MCF 10A (cell line): ENCODE results near the gene PRKCZ. TPM values are rescaled to one million over a fixed set of nuclear protein-coding genes. Genes with fewer than 3 reads are reported as not detected.

Experiments
- BruUV-seq: library from RNA; stranded (reverse); fragments of 400-500 nt; replicated peaks from 2 replicates; lab custom pipeline; 2021; lab: Mats Ljungman, UMichigan
- CTCF ChIA-PET: fragments of 300-600 bp; sonication (Branson Sonifier 250); formaldehyde crosslinking; extraction: SDS; loops from one replicate; lab custom pipeline; 2021; ENCODE audit warnings: antibody characterized with exemption, inconsistent platforms; lab: Yijun Ruan, JAX
- POLR2A ChIA-PET: fragments of 300-600, 350-650 bp; sonication (Branson Sonifier 250); formaldehyde crosslinking; extraction: SDS; loops from one replicate; lab custom pipeline; 2020; ENCODE audit warnings: antibody characterized with exemption, inconsistent platforms; lab: Yijun Ruan, JAX
- DNase-seq: peaks from one replicate; pipeline ENCODE4 v3.0.0-alpha.2; 2018; ENCODE audit not compliant: unreplicated experiment
- H3K27ac Mint-ChIP-seq: one replicate; pipeline ENCODE4 v1.8.0; 2022; ENCODE audit warnings: mild to moderate bottlenecking, low read depth, mixed read lengths; ENCODE audit not compliant: unreplicated experiment
- H3K27me3 Mint-ChIP-seq: one replicate; pipeline ENCODE4 v1.8.0; 2022; ENCODE audit warnings: mixed read lengths; ENCODE audit not compliant: insufficient read depth, unreplicated experiment
- H3K36me3 Mint-ChIP-seq: one replicate; pipeline ENCODE4 v1.8.0; 2022; ENCODE audit warnings: mild to moderate bottlenecking, moderate library complexity, mixed read lengths; ENCODE audit not compliant: insufficient read depth, unreplicated experiment
- H3K4me1 Mint-ChIP-seq: one replicate; pipeline ENCODE4 v1.8.0; 2022; ENCODE audit warnings: mixed read lengths; ENCODE audit not compliant: insufficient read depth, unreplicated experiment
- H3K4me3 Mint-ChIP-seq: one replicate; pipeline ENCODE4 v1.8.0; 2022; ENCODE audit warnings: mild to moderate bottlenecking, moderate library complexity, mixed read lengths; ENCODE audit not compliant: unreplicated experiment
- H3K9me3 Mint-ChIP-seq: one replicate; pipeline ENCODE4 v1.8.0; 2022; ENCODE audit warnings: mixed read lengths; ENCODE audit not compliant: unreplicated experiment
- CTCF ChIP-seq: fragments of 200-600 bp; IDR thresholded peaks from one replicate; pipeline ENCODE4 v1.8.0; 2022; ENCODE audit warnings: antibody characterized with exemption, mild to moderate bottlenecking; ENCODE audit not compliant: unreplicated experiment
- intact Hi-C: fragments of 100-400 bp; cut with micrococcal nuclease; formaldehyde crosslinking; loops from 2 replicates; pipeline ENCODE4 v1.14.1; 2022
- total RNA-seq: library from RNA; stranded (reverse); gene quantifications from 2 replicates; pipeline ENCODE4 v1.2.3, GENCODE V29; 2022

The PRKCZ gene
- total RNA-seq, 1 experiment from 2014 or later, result 24.9 TPM

DNA sequence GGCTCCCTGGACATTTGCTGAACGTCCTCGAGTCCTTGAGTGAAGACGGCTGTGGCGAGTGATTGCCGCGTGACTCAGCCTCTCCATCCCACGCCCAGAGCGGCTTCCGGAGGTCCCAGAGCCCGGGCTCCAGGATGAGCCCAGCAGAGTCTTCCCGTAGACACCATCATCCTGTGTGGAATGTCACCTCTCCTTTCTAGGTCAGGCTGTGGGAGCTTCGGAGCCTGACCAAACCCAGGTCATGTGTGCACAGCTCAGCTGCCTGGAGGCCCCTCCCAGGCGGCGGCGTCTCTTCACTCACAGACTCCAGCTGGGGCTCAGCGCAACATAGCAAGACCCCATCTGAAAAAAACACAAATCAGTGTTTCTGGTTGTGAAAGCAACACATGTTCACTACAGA, 38.2 kb downstream of the PRKCZ start:
- H3K27ac Mint-ChIP-seq, result no peak overlapping the region
- H3K4me1 Mint-ChIP-seq, result no peaks in the 10 kb centered on the region
- no peaks in the 10 kb centered on the region for H3K27me3 Mint-ChIP-seq
- intact Hi-C loops, result no loop called here
- POLR2A ChIA-PET, result no interaction called here
- no peaks in the 10 kb centered on the region for H3K9me3 Mint-ChIP-seq
- CTCF ChIA-PET, result interaction anchor here (0.7 kb wide), 1 partner anchor 11 kb away, joined by 3 read pairs; no protein-coding TSS in a partner anchor
- DNase-seq, result no peak
- no peaks in the 10 kb centered on the region for H3K36me3 Mint-ChIP-seq
- BruUV-seq, result no TSS peak
- TF ChIP-seq CTCF, result no peak
- no peak overlapping the region for H3K4me3 Mint-ChIP-seq

- no peaks in the 10 kb centered on the region for H3K9me3 Mint-ChIP-seq
- H3K27me3 Mint-ChIP-seq, result no peaks in the 10 kb centered on the region
- ChIA-PET CTCF (no interaction called here), POLR2A (no interaction called here)
- intact Hi-C loops, result no loop called here
- no peak overlapping the region for H3K4me3 Mint-ChIP-seq
- no peaks in the 10 kb centered on the region for H3K4me1 Mint-ChIP-seq
- H3K27ac Mint-ChIP-seq, result no peak overlapping the region
- no peak for TF ChIP-seq CTCF
- no peaks in the 10 kb centered on the region for H3K36me3 Mint-ChIP-seq
- no TSS peak for BruUV-seq
- DNase-seq, result no peak
Observed at GRCh38 chr1:2089051-2089450, 38.8 kb downstream of the PRKCZ start.

- H3K27me3 Mint-ChIP-seq, result no peaks in the 10 kb centered on the region
- POLR2A ChIA-PET, result no interaction called here
- CTCF ChIA-PET, result interaction anchor here (0.6 to 1.2 kb wide), 3 partner anchors 39 to 130 kb away, joined by 3 to 4 read pairs (median 4); no protein-coding TSS in a partner anchor
- H3K27ac Mint-ChIP-seq, result no peak overlapping the region
- no TSS peak for BruUV-seq
- TF ChIP-seq CTCF, result no peak
- H3K4me3 Mint-ChIP-seq, result no peak overlapping the region
- H3K4me1 Mint-ChIP-seq, result no peaks in the 10 kb centered on the region
- intact Hi-C loops, result no loop called here
- H3K9me3 Mint-ChIP-seq, result no peaks in the 10 kb centered on the region
- no peak for DNase-seq
- no peaks in the 10 kb centered on the region for H3K36me3 Mint-ChIP-seq
Observed at GRCh38 chr1:2090216-2090890, 40.1 kb downstream of the PRKCZ start.

DNA sequence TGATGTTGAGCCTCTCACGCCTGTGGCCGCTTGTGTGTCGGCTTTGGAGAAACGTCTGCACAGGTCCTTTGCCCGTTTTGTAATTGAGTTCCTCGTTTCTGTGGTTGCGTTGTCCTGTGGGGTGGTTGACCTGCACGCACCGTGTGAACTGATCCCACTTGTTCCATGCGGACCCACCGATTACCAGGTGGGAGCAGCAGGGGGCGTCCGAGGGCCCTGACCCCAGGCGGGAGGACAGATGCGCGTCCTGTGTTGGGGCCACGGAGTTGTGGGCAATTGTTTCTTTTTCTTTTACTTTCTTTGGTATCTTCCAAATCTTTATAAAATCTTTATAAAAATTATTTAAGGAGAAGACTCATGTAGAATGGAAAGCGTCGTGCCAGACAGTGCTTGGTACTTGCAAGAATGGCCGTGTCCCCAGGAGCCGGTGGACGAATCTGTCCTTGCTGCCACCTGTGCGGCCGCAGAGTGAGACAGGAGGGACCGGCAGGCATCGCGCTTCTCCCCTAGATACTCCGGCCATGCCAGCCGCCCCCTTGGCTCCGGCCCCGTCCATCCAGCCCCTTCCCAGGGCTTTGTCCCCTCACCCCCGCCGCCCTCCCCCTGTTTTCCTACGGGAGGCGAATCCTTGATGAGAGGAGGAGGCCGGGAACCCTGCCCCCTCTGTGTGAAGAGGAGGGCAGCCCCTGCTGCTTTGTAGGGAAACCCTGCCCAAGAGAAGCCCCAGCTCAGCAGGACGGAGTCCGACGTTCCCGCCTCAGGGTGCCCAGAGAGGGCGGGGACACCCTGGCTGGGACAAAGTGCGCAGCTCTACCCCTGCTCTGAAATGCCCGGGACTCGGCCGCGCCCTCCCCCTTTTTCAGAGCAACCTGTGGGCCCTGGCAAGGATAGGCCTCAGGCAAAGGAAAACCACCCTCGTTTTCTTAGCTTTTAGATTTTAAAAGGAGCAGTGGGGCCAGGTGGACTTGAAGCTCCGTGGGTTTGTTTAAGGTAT, 41.7 kb downstream of the PRKCZ start:
- ChIA-PET CTCF (interaction anchor here (1.6 kb wide), 1 partner anchor 48 kb away, joined by 4 read pairs; no protein-coding TSS in a partner anchor), POLR2A (no interaction called here)
- no peak for TF ChIP-seq CTCF
- no peak for DNase-seq
- no TSS peak for BruUV-seq
- intact Hi-C loops, result no loop called here
- H3K4me1 Mint-ChIP-seq, result no peaks in the 10 kb centered on the region
- no peaks in the 10 kb centered on the region for H3K9me3 Mint-ChIP-seq
- H3K27me3 Mint-ChIP-seq, result no peaks in the 10 kb centered on the region
- H3K27ac Mint-ChIP-seq, result no peak overlapping the region
- H3K4me3 Mint-ChIP-seq, result no peak overlapping the region
- peaks cover 1% of the 10 kb centered on the region for H3K36me3 Mint-ChIP-seq
